Hematopoietic multipotent progenitor cell treated with erythropoietin and hydrocortisone succinate and interleukin-3 and kit ligand, for 15 days (in vitro differentiated cells): ENCODE data around the gene PDLIM7.

Experiments used
- DNase-seq: peaks from one replicate; pipeline ENCODE4 v3.0.0-alpha.2; 2015; ENCODE audit warnings: low spot score

PDLIM7 gene

DNA sequence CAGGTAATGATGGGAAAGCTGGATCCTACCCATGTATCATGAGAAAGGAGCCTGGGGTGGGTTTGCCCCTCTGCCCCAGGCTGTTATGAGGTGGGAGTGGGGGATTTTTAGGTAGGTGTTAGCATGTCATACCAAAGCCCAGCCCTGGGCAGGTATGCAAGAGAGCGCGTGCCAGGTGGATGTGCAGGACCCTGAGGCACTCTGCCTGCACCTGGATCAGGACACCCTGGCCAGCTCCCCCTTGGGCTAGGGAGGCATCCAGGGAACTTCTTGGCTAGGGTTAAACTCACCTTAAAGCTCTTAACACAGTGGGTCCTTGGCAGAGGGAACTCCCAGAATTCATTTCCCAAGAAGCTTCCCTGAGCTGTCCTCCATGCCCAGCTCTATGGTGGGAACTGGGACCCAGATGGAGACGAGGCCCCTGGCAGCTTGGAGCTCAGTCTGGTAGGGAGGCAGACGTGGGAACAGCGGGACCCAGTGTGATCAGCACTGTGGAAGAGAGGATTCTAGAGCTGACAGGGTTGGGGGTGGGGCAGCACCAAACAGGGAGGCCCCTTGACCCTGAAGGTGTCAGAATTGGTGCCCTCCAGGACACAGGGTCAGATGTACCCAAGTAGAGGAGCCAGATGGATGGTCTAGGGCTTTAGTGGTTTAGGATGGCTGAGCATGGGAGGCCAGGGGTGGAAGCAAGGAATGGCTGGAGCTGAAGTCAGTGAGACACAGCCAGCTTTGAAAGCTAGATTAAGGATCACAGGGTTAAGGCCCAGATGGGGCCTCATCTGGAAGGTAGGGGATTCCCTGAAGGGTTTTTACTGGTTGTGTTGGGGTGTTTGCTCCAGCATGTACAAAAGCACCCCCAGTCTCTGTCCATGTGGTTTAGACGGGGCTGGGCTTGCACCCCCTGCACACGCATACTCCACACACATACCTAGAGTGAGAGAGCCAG, 53.0 kb downstream of the PDLIM7 start:
- DNase-seq = no peak

DNA sequence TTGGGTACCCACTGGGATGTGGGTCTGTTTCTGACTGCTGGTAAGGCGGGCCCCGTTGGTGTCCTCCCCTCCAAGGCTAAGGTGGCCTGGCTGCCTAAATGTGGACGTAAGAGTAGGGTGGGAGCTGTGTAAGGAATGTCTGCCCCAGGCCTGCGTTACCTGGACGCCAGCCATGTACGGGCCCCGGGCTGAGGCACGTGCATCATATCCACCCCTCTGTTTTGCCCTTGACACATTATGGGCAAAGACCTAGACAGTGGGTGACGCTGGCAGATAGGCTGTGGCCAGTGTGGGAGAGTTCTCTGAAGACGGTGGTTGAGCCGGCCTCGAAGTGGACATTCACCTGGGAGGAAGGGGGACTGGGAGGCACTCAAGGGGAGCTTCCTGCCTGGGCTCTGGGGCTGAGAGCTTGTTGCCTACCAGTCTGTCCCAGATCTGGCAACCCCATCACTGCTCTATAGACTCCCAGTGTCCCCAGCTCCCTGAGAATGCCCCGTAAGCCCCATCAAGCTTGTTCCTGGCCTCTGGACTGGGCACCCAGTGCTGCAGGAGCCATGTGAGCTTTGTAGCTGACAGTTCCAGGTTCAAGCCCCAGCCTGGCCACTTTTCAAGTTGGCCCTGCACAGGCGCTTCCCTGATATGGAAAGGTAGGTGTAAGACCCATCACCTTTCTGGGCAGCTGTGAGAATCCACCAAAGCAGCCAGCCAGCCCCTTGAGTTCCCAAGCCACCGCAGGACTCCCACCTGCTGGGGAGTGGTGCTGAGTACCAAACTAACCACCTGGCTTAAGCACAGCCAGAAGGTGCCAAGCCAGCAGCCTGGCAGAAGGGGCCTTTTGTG, 54.0 kb downstream of the PDLIM7 start:
- DNase-seq = no peak

GRCh38 chr5:177442066-177442826, 55.2 kb downstream of the PDLIM7 start:
- no peak for DNase-seq

GRCh38 chr5:177440990-177441780, 56.2 kb downstream of the PDLIM7 start:
- DNase-seq = no peak

- no peak for DNase-seq
Observed at GRCh38 chr5:177440211-177440989, 57.0 kb downstream of the PDLIM7 start.

DNA sequence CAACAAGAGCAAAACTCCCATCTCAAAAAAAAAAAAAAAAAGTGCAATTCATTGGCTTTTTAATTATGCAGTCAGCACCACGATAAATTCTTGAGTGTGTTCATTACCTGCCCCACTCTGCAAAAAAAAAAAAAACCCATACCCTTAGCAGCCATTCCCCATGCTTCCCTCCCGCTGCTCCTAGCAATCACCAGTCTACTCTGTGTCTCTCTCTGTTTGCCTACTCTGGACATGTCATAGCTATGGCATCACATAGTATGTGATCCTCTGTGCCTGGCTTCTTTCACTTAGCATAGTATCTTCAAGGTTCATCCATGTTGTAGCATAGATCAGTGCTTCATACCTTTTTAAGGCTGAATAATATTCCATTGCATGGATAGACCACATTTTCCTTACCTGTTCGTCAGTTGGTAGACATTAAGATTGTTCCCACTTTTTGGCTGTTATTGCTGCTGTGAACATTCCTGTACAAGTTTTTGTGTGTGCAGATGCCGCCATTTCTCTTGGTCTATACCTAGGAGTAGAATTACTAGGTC, 57.8 kb downstream of the PDLIM7 start:
- DNase-seq = no peak

DNA sequence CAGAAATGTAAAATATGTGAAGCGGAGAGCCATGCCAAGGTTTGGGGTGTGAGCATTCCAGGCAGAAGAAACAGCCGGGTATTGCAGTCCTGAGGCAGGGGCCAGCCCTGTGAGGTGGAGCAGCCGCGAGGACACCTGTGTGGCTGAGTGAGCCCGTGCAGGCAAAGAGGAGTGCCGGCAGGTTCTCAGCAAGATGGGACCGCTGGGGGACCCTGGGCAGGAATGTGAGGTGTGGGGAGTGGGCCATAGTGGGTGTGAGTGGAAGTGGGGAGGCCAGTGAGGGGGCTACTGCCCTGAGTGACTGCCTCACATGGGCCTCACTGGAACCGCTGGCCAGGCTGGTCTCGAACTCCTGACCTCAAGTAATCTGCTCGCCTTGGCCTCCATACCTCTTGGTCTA, 58.9 kb downstream of the PDLIM7 start:
- DNase-seq = no peak

DNA sequence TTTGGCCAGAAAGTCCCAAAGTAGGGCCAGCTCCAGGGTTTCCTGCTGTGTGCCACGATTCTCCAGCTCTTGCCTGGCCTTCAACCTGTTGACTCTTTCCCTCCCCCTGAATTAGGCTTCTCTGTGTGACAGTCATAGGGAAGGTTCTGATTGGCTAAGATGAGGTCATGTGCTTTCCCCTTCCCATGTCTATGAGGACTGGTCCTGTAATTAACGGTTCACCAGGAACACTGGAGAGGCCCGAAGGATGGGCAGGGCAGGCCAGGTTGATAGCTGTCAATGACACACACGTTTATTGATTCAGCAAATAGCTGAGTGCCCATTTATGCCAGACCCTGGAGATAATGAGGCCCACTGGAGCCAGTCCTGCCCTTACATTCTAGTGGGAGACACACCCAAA, 59.8 kb downstream of the PDLIM7 start:
- no peak for DNase-seq

- DNase-seq = no peak
Observed at GRCh38 chr5:177435847-177436536, 61.4 kb downstream of the PDLIM7 start.

- DNase-seq = no peak
Observed at GRCh38 chr5:177434942-177435738, 62.3 kb downstream of the PDLIM7 start.

DNA sequence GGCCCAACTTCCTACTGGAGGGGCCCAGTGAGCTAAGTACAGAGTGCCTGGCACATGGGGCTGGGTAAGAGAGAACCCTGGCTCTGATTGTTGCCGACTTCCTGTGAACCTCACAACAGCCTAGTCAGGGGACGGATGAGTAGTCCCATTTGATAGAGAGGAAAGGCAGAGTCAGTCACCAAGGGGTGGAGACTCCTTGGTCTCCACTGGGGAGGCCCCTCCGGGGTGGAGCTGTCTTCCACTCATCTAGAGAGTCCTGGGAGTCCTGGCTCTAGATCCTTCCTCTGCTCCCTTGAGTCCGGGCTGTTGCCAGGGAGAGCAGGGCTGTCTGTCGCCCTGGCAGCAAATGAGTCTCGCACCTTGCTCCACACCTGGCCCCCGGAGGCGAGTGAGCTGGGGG, 63.0 kb downstream of the PDLIM7 start:
- DNase-seq = no peak

GRCh38 chr5:177433658-177434217, 63.7 kb downstream of the PDLIM7 start:
- no peak for DNase-seq
